ENCODE measurements around the gene TMC2.
"Not testable (repeated sequence)": the region's sequence is repeated elsewhere in the genome, so short reads cannot be mapped to it uniquely, and the experiment has no call there.

GRCh38 chr20:2502808-2503384, 33.5 kb upstream of the TMC2 start:
- not testable (repeated sequence) for TF ChIP-seq CTCF, POLR2A, POLR2AphosphoS5, EP300 (IDR thresholded peaks at IDR 0.05)

Measured in upper lobe of left lung (tissue), 4 donors.